GM12878 (cell line): ENCODE data around the gene P3H1.

Source experiments
- HDAC2 ChIP-seq: fragments of 200-600 bp; sonication (generic); IDR thresholded peaks from 2 replicates; pipeline ENCODE4 v1.6.1; 2017
- HDGF ChIP-seq: fragments of 450-650 bp; IDR thresholded peaks from 2 replicates; pipeline ENCODE4 v1.6.1; 2016; ENCODE audit warnings: antibody characterized with exemption
- IKZF2 ChIP-seq, 2 experiments: fragments of 450-650 bp; IDR thresholded peaks; 2 replicates each; pipeline ENCODE4 v1.6.1; 2017; ENCODE audit warnings: mild to moderate bottlenecking in 2 of 2, moderate library complexity in 2 of 2
- POLR2A ChIP-seq: IDR thresholded peaks from 2 replicates; pipeline ENCODE4 v1.6.1; 2011; ENCODE audit warnings: low read depth, mild to moderate bottlenecking, low read length
- POU2F2 ChIP-seq: IDR thresholded peaks from 3 replicates; pipeline ENCODE4 v1.6.1; 2011; ENCODE audit warnings: low read depth, mild to moderate bottlenecking, low read length, borderline replicate concordance
- TF ChIP-seq, protein P1 (sequence below), 3 experiments: IDR thresholded peaks in 2 of 3; conservative IDR thresholded peaks in 1 of 3; 2 replicates each; pipeline ENCODE4 v1.5.1; 2011; ENCODE audit warnings: low read depth in 3 of 3, low read length in 3 of 3, mild to moderate bottlenecking in 3 of 3, control low read depth in 2 of 3, moderate library complexity in 2 of 3, inconsistent platforms in 1 of 3, mixed read lengths in 1 of 3; ENCODE audit not compliant: control insufficient read depth in 2 of 3, insufficient read depth in 1 of 3; ENCODE audit errors: extremely low read depth in 1 of 3

DNA sequence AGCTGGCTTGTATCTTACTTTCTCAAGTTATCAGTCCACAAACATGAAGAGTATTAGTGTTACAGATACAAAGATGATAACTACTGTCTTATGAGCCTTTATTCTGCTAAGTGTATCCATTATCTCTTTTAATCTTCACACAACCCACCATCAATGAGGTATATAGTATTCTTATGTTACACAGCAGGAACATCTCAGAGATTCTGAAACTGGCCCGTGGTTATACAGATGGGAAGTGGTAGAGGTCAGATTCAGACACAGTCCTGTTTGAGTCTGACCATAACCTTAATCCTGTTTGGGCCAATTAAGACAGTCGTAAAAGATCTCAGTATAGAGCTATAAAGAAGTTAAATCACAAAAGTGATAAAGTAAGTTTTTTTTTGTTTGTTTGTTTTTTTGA, 12.9 kb upstream of the P3H1 start:
- TF ChIP-seq POU2F2 = no peak
- TF ChIP-seq, protein P1, sequence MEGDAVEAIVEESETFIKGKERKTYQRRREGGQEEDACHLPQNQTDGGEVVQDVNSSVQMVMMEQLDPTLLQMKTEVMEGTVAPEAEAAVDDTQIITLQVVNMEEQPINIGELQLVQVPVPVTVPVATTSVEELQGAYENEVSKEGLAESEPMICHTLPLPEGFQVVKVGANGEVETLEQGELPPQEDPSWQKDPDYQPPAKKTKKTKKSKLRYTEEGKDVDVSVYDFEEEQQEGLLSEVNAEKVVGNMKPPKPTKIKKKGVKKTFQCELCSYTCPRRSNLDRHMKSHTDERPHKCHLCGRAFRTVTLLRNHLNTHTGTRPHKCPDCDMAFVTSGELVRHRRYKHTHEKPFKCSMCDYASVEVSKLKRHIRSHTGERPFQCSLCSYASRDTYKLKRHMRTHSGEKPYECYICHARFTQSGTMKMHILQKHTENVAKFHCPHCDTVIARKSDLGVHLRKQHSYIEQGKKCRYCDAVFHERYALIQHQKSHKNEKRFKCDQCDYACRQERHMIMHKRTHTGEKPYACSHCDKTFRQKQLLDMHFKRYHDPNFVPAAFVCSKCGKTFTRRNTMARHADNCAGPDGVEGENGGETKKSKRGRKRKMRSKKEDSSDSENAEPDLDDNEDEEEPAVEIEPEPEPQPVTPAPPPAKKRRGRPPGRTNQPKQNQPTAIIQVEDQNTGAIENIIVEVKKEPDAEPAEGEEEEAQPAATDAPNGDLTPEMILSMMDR (IDR thresholded peaks at IDR 0.05 in 2 of 3, conservative IDR thresholded peaks at IDR 0.05 in 1 of 3; ENCODE audit: control insufficient read depth in 2 of 3, extremely low read depth in 1 of 3, insufficient read depth in 1 of 3, low read depth in 3 of 3, low read length in 3 of 3) = no peak
- no peak for TF ChIP-seq POLR2A
- no peak for TF ChIP-seq HDGF
- TF ChIP-seq IKZF2 (IDR thresholded peaks at IDR 0.05) = no peak
- TF ChIP-seq HDAC2 = no peak
